ENCODE measurements around the gene AIPL1.
A peak's percentile ranks its signal among the peaks of the same experiment; 100 is the strongest.

The AIPL1 gene

DNA sequence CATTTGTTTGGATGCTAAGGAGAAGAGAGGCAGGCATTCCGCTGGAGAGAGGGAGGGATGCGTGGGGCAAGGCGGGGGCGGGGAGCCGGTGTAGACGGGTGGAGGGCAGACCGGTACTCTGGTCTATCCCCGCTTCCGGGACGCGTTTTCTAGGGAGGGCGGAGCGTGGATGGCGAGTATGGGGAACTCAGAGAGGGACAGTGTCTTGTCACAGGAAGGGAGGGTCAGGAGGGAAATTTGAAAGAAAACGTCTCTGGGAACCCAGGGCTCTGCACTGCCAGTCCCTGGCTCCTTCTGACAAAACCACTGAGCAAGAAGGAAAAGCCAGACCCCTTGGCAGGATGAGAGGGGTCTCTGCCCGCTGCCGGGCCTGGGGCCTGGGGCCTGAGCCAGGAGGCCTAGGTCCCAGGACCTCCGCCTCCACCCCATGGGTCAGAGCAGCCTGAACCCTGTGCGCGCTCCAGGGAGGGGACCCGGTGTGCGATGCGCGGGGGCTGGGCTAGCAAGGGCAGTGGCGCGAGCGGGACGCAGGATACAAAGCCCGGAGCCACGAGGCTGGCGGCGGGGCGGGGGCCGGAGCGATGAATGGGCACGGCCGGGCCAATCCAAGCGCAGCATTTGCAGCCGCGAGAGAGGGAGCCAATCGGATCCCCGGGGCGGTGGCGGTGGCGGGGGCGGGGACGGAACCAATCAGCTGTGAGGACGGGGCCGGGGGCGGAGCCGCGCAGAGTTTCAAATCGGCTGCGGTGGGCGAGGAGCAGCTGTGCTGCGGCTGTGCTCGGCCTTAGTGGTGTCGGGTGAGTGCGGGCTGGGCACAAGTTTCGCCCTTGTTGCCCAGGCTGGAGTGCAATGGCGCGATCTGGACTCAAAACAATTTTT lies 9.0 kb upstream of the AIPL1 start, which contains the start of gene PIMREG:
Gene PIMREG, plus strand, starts transcription at position 764 of the 879 bp plus-strand sequence. CDS start 656 bp downstream, outside the sequence.
- peak; percentile 98 for DNase-seq (ENCODE audit: insufficient read length, low spot score)

DNA sequence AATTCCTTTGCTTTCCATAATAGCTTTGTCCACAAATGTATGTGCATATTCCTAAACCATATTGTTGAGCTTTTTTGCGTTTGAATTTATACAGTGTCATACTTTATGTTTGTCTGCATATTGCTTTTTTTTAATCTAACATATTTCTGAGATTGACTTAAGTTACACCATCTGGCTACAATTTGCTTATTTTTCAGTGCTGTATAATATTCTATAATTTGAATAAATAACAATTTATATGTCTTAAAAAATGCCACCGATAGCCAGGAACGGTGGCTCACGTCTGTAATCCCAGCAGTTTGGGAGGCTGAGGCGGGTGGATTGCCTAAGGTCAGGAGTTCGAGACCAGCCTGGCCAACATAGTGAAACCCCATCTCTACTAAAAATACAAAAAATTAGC lies 7.9 kb upstream of the AIPL1 start:
- no peak for FAIRE-seq
- no peak for TF ChIP-seq POU2F2 (IDR thresholded peaks at IDR 0.05; ENCODE audit: low read depth, low read length)
- TF ChIP-seq TAF1 (IDR thresholded peaks at IDR 0.05; ENCODE audit: low read depth, low read length): no peak
- no peak for TF ChIP-seq SPI1 (IDR thresholded peaks at IDR 0.05; ENCODE audit: low read depth, low read length)
- no peak for TF ChIP-seq POLR2AphosphoS5 (IDR thresholded peaks at IDR 0.05; ENCODE audit: low read depth, low read length)
- no peak for TF ChIP-seq POLR2A (IDR thresholded peaks at IDR 0.05; ENCODE audit: low read depth, low read length)
- no peak for TF ChIP-seq PAX5 (IDR thresholded peaks at IDR 0.05; ENCODE audit: insufficient read depth, low read length, severe bottlenecking)
- no peak for DNase-seq (ENCODE audit: insufficient read length, low spot score)

More for the DNA sequence above, 9.0 kb upstream of the AIPL1 start, which contains the start of gene PIMREG:
- TF ChIP-seq POLR2A (IDR thresholded peaks at IDR 0.05; ENCODE audit: low read depth, low read length) (peak; percentile 53; the same call in 1 of the 2 replicates), POLR2AphosphoS5 (IDR thresholded peaks at IDR 0.05; ENCODE audit: low read depth, low read length) (peak; percentile 49; the same call in 1 of the 2 replicates), TAF1 (IDR thresholded peaks at IDR 0.05; ENCODE audit: low read depth, low read length) (peak; percentile 44; the same call in 1 of the 2 replicates), POU2F2 (IDR thresholded peaks at IDR 0.05; ENCODE audit: low read depth, low read length) (no peak), PAX5 (IDR thresholded peaks at IDR 0.05; ENCODE audit: insufficient read depth, low read length, severe bottlenecking) (no peak), SPI1 (IDR thresholded peaks at IDR 0.05; ENCODE audit: low read depth, low read length) (no peak)
- FAIRE-seq: peak; percentile 98

DNA sequence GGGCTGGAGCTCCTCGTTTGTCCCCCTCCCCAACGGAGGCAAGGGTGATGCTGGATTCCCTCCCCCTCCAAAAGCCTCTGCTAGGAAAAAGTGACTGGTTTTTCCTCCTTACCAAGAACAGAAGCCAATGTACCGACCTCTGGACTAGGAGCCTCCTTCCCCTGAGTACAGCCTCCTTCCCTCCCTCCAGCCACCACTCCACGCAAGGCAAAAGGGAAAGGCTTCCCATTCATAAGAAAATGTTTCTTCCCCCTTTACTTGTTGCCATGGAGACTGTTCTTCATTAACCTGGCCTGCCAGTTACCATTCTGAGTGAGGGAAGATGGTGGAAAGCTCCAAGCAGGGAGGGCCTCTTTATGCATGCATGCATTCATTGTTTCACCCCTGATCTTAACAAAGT lies 5.0 kb upstream of the AIPL1 start:
- TF ChIP-seq POU2F2 (IDR thresholded peaks at IDR 0.05; ENCODE audit: low read depth, low read length) (no peak), POLR2AphosphoS5 (IDR thresholded peaks at IDR 0.05; ENCODE audit: low read depth, low read length) (no peak), POLR2A (IDR thresholded peaks at IDR 0.05; ENCODE audit: low read depth, low read length) (no peak), TAF1 (IDR thresholded peaks at IDR 0.05; ENCODE audit: low read depth, low read length) (no peak), PAX5 (IDR thresholded peaks at IDR 0.05; ENCODE audit: insufficient read depth, low read length, severe bottlenecking) (no peak), SPI1 (IDR thresholded peaks at IDR 0.05; ENCODE audit: low read depth, low read length) (no peak)
- FAIRE-seq (no peak), DNase-seq (ENCODE audit: insufficient read length, low spot score) (no peak)

DNA sequence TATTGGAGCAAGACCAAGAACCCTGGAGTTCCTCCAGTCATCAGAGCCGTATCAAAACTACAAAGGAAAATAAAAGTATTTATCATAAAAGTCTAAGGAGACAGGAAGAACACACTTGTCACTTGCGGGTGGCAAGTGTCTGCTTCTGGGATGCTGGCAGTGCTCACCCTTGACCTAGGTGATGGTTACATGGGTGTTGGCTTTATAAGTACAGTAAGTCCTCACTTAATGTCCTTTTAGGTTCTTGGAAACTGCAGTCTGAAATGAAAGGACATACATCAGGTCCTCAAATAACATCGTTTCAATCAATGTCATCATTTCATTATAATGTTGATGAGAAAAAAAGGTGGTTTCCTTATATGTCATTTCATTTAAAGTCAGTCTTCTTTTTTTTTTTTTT lies 3.0 kb upstream of the AIPL1 start:
- FAIRE-seq (no peak), DNase-seq (ENCODE audit: insufficient read length, low spot score) (no peak)
- TF ChIP-seq PAX5 (IDR thresholded peaks at IDR 0.05; ENCODE audit: insufficient read depth, low read length, severe bottlenecking): no peak
- no peak for TF ChIP-seq TAF1 (IDR thresholded peaks at IDR 0.05; ENCODE audit: low read depth, low read length)
- TF ChIP-seq POU2F2 (IDR thresholded peaks at IDR 0.05; ENCODE audit: low read depth, low read length): no peak
- no peak for TF ChIP-seq SPI1 (IDR thresholded peaks at IDR 0.05; ENCODE audit: low read depth, low read length)
- TF ChIP-seq POLR2AphosphoS5 (IDR thresholded peaks at IDR 0.05; ENCODE audit: low read depth, low read length): no peak
- TF ChIP-seq POLR2A (IDR thresholded peaks at IDR 0.05; ENCODE audit: low read depth, low read length): no peak

DNA sequence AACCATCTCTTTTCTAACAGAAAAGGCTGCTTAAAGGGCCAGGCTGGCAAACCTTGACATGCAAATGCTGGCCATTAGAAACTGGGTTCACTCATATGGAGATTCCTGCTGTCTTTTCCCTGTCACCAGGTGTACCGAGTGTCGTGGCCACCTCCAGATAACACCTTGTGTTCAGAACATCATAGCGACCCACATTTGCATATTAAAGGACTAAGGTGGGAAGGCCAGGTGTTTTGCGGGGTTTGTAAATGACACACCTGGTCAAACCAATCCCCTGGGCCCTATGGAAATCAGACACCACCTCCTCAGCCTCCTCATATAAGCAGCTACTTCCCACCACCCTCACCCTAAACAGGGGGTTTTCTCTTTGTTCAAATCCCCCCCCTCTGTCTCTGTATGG lies 2.5 kb upstream of the AIPL1 start:
- FAIRE-seq: peak; percentile 43
- no peak for DNase-seq (ENCODE audit: insufficient read length, low spot score)
- no peak for TF ChIP-seq POLR2A (IDR thresholded peaks at IDR 0.05; ENCODE audit: low read depth, low read length)
- no peak for TF ChIP-seq PAX5 (IDR thresholded peaks at IDR 0.05; ENCODE audit: insufficient read depth, low read length, severe bottlenecking)
- no peak for TF ChIP-seq TAF1 (IDR thresholded peaks at IDR 0.05; ENCODE audit: low read depth, low read length)
- no peak for TF ChIP-seq SPI1 (IDR thresholded peaks at IDR 0.05; ENCODE audit: low read depth, low read length)
- no peak for TF ChIP-seq POLR2AphosphoS5 (IDR thresholded peaks at IDR 0.05; ENCODE audit: low read depth, low read length)

DNA sequence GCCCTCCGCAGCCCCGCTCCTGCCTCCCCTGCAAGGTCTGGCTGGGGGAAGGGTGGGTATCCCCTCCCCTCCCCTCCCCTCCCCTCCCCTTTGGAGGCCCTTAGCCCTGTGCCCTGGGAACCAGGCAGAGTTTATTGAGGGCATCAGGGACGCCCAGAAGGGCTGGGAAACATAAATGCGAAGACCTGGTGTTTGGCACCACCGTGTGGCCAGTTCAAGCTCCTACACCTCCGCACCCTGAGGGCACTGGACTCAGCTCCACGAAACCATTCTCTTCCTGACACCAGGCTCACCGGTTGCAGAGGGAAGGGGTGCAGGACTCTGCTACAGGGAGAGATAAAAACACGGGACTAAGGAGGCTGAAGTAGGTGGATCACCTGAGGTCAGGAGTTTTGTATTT lies 1.0 kb upstream of the AIPL1 start:
- peak; percentile 78 for DNase-seq (ENCODE audit: insufficient read length, low spot score)
- FAIRE-seq: peak; percentile 74
- TF ChIP-seq TAF1 (IDR thresholded peaks at IDR 0.05; ENCODE audit: low read depth, low read length) (no peak), POLR2A (IDR thresholded peaks at IDR 0.05; ENCODE audit: low read depth, low read length) (no peak), POU2F2 (IDR thresholded peaks at IDR 0.05; ENCODE audit: low read depth, low read length) (no peak), SPI1 (IDR thresholded peaks at IDR 0.05; ENCODE audit: low read depth, low read length) (no peak), PAX5 (IDR thresholded peaks at IDR 0.05; ENCODE audit: insufficient read depth, low read length, severe bottlenecking) (no peak), POLR2AphosphoS5 (IDR thresholded peaks at IDR 0.05; ENCODE audit: low read depth, low read length) (no peak)

DNA sequence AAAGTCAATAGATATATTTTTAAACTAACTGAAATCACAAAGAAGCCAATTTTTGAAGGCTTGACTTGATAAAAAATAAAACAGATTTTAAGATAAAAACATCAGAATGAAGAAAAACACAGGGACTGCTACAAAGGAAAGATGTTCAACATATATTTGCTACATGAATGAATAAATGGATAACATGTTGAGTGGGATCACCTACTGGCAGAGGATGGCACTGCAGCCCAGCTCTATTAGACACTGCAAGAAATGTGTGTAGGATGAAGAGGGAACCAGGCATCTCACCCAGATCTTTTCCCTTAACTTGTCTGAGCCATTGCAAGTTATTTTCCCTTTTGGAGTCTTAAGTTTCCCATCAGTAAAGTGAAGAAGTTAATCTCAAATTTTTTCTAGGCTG lies 4.2 kb downstream of the AIPL1 start:
- FAIRE-seq (no peak), DNase-seq (ENCODE audit: insufficient read length, low spot score) (no peak)
- TF ChIP-seq SPI1 (IDR thresholded peaks at IDR 0.05; ENCODE audit: low read depth, low read length): no peak
- no peak for TF ChIP-seq TAF1 (IDR thresholded peaks at IDR 0.05; ENCODE audit: low read depth, low read length)
- TF ChIP-seq POLR2AphosphoS5 (IDR thresholded peaks at IDR 0.05; ENCODE audit: low read depth, low read length): no peak
- no peak for TF ChIP-seq POLR2A (IDR thresholded peaks at IDR 0.05; ENCODE audit: low read depth, low read length)
- no peak for TF ChIP-seq POU2F2 (IDR thresholded peaks at IDR 0.05; ENCODE audit: low read depth, low read length)
- no peak for TF ChIP-seq PAX5 (IDR thresholded peaks at IDR 0.05; ENCODE audit: insufficient read depth, low read length, severe bottlenecking)

DNA sequence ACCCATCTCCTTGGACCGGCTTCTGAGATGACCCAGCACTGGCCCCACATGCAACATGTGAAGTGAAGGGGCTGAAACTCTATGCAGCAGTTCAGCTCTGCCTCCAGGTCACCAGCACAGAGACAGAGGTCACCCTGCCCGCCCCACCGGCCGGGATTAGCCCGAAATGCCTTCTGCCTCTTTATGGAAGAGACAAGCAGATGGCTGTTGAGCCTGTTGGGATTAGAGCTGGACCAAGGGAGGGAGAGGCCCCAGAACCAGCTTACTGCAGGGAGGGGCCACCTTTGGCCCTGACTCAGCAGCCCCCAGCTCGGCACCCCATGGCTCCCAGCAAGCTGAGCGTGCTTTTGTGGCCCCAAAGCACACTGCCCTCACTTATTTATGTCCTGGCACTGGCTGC lies 5.7 kb downstream of the AIPL1 start:
- DNase-seq (ENCODE audit: insufficient read length, low spot score) (no peak), FAIRE-seq (no peak)
- TF ChIP-seq POLR2A (IDR thresholded peaks at IDR 0.05; ENCODE audit: low read depth, low read length) (no peak), POLR2AphosphoS5 (IDR thresholded peaks at IDR 0.05; ENCODE audit: low read depth, low read length) (no peak), POU2F2 (IDR thresholded peaks at IDR 0.05; ENCODE audit: low read depth, low read length) (no peak), TAF1 (IDR thresholded peaks at IDR 0.05; ENCODE audit: low read depth, low read length) (no peak), PAX5 (IDR thresholded peaks at IDR 0.05; ENCODE audit: insufficient read depth, low read length, severe bottlenecking) (no peak), SPI1 (IDR thresholded peaks at IDR 0.05; ENCODE audit: low read depth, low read length) (no peak)

DNA sequence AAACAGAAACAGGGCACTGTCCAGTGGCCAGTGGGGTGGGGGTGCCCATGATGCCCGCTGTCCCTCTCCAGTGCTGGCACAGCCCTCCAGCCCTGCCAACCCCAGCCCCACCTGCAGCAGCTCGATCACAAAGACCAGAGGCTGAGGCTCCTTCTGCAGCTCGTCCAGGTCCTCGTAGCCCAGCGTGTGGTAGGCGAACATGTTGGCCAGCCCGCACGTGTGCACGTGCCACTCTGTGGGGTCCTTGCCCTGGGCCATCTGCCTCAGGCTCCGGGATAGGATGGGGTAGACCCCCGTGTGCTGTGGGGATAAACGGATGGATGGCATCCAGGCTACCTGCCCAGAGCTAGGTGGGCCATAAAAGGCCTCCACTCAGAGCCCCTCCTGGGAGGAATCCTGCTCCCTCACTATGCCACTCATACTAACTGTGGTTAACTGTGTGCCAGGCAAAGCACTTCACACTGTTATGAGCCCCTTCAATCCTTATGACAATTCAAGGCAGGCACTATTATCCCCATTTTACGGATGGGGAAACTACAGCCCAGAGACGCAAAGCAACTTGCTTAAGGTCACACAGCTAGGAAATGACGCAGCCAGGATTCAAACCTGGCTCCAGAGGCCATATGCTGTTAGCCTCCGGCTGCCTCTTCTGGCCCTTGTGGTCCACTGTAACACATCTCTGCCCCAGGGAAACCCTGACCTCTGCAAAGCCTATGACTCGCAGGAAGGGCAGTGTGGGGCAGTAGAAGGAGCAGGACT lies 6.5 kb downstream of the AIPL1 start:
- TF ChIP-seq PAX5 (IDR thresholded peaks at IDR 0.05; ENCODE audit: insufficient read depth, low read length, severe bottlenecking) (no peak), SPI1 (IDR thresholded peaks at IDR 0.05; ENCODE audit: low read depth, low read length) (no peak), POU2F2 (IDR thresholded peaks at IDR 0.05; ENCODE audit: low read depth, low read length) (no peak), TAF1 (IDR thresholded peaks at IDR 0.05; ENCODE audit: low read depth, low read length) (no peak), POLR2A (IDR thresholded peaks at IDR 0.05; ENCODE audit: low read depth, low read length) (no peak), POLR2AphosphoS5 (IDR thresholded peaks at IDR 0.05; ENCODE audit: low read depth, low read length) (no peak)
- no peak for DNase-seq (ENCODE audit: insufficient read length, low spot score)
- FAIRE-seq: no peak

Data from GM12891 (cell line).